ENCODE measurements around the gene OPTC.
A peak's percentile ranks its signal among the peaks of the same experiment; 100 is the strongest.
"Not testable (repeated sequence)": the region's sequence is repeated elsewhere in the genome, so short reads cannot be mapped to it uniquely, and the experiment has no call there.

OPTC gene

GRCh38 chr1:203466906-203467549 lies 26.9 kb upstream of the OPTC start:
- DNase-seq = not testable (repeated sequence)

- DNase-seq = no peak
These were observed 26.4 kb upstream of the OPTC start for GRCh38 chr1:203467550-203467921.

DNA sequence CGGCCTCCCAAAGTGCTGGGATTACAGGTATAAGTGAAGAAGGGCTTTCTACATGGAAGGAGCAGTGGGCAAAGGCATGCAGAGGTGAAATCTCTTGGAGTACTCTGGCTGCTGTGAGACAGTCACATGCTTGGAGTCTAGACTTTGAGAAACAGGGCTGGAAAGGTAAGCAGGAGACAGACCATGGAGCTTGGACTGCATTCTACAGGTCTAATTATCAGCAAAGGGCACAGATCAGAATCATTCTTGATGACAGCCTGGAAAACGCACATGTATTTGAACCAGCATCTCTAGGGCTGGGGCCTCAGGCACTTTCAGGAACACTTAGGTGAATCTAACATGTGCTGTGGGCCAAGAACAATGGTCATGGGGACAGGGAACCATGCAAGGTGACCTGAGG lies 25.6 kb upstream of the OPTC start:
- DNase-seq = no peak

- DNase-seq = no peak
These were observed 23.7 kb upstream of the OPTC start for GRCh38 chr1:203470240-203470639.

- no peak for DNase-seq
These were observed 22.1 kb upstream of the OPTC start for GRCh38 chr1:203471841-203472240.

GRCh38 chr1:203473281-203473680 lies 20.7 kb upstream of the OPTC start:
- DNase-seq = no peak

DNA sequence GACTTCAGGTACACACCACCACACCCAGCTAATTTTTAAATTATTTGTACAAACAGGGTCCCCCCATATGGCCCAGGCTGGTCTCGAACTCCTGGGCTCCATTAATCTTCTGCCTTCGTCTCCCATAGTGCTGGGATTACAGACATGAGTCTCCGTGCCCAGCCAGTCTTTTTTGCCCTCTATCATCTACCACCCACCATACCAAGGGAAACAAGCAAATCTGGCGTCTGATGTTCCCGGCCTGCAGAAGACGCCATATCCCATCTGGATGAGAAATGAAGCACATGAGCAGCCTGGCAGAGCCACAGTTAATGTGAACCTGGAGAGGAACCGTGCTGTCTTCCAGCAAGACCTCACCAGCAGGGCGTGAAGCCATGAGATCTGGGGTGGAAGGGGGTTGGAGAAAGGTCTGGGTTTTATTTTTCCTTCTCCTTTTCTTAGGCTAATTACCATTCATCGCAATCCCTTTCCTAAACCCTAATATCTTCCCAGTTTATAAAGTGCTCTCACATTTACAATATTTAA lies 20.1 kb upstream of the OPTC start:
- no peak for DNase-seq

DNA sequence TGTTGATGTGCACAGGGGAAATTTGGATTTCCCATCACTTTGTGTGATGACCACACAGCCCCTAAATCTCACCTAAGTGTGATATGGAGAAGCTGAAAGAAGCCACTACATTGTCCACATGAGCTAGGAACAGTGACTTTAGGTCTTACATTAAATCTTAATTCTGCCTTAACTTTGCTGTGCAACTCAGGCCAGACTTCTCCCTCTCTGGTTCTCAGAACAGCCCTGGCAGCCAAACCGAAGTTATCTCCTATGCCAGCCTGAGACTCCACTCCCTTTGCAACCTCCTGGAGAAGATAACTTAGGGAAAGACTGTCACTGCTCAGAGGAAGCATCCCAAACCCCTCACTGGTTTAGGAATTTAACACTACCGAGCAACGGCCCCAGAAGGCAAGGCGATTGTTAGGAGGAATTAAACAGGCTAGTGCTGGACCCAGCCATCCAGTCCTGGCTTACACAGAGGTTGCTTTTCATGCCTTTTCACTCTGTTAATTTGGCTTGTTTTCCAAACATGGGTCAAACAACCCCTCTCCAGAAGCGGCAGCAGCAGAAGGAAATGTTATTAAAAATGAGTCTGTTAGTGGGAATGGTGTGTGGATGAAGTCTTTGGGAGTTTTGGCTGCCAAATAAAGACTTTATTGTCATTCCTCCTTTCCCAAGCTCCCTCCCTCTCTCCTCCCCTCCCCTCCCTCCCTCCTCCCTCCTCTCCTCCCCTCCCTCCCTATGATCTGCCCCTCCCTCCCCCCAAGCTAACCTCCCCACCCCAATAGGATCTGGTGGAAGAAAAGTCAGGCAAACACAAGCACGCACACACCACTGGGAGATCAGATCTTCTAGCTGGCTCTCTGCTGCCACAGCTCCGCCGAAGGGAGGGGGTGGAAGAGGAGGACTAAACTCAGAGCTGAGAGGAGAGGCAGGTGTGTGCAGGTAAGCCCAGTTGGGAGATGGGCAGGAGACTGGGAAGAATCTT lies 18.7 kb upstream of the OPTC start, which contains the start of gene PRELP:
PRELP (plus strand) TSS at position 795 of the 970 bp plus-strand sequence. CDS start 7,379 bp downstream, outside the sequence.
- DNase-seq = no peak

- DNase-seq = no peak
These were observed 17.6 kb upstream of the OPTC start for GRCh38 chr1:203476216-203476814.

- DNase-seq = no peak
These were observed 16.2 kb upstream of the OPTC start for GRCh38 chr1:203477748-203478147.

DNA sequence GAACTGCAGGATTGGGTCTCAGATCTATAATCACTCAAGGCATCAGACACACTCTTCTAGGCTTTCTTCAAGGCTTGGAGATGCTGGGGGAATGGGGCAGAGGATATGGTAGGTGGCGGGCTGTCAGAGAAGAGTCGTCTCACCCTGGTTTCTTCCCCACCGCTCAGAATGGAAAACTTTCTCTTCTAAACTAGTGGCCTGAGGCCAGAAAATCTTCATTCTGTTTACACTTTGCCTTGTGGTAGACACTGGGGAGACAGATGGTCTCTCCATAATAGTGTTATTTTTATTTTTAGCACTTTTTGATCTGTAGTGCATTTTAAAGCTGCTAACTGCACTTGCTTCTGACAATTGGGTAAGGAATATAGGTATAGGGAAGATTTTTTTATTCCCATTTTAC lies 15.7 kb upstream of the OPTC start:
- no peak for DNase-seq

- no peak for DNase-seq
These were observed 15.0 kb upstream of the OPTC start for GRCh38 chr1:203478986-203479385.

- DNase-seq = no peak
These were observed 14.3 kb upstream of the OPTC start for GRCh38 chr1:203479646-203480045.

GRCh38 chr1:203480084-203480483 lies 13.9 kb upstream of the OPTC start:
- DNase-seq = no peak

DNA sequence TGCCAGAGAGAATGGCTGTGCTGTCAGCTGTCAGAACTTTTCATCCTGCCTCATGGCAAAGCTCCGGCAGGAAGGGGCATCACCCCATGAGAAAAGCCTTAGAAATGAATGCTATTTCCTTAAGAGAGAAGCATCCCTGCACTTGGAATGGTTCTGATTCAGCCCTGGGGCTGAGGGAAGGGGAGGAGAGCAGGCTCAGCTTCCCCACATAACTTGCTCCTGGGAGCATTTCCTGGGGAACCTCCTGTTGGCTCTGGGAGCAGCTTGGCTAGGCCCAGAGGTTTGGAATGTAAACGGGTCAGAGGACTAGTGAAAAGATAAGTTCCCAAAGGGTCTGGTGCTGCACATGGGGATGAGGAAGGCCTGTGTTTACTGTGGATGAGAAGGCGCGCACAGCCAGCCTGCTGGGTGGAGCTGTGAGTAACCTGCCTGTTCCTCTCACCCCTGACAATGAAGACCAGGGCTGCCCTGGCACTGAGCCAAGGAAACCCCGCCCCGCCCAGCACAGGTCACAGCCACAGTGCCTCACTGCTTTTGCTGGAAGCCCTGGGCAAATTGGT lies 13.3 kb upstream of the OPTC start:
- DNase-seq = peak; percentile 60

DNA sequence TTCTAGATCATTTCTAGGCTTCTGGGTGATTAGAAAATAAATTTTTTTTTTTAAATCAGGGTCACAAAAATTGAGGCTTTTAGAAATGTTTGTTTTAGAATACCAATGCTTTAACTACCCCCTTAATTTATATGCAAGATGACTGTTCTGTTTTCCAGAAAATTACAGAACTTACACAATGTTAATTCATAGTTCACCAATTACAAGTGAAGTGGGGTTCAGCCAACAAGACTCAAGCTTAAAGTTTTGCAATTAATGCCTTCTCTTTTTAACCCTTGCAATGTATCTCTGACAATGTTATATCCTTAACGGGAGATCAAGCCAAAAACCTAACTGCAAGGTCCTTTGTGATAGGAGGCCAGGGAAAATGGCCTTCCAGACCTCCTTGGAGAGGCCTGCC lies 12.8 kb upstream of the OPTC start:
- no peak for DNase-seq

- no peak for DNase-seq
These were observed 7.2 kb upstream of the OPTC start for GRCh38 chr1:203486618-203487370.

GRCh38 chr1:203488539-203488938 lies 5.4 kb upstream of the OPTC start:
- DNase-seq = no peak

- DNase-seq = no peak
These were observed 3.3 kb upstream of the OPTC start for GRCh38 chr1:203490607-203491006.

GRCh38 chr1:203491664-203492063 lies 2.3 kb upstream of the OPTC start:
- DNase-seq = no peak

- DNase-seq = peak; percentile 17
These were observed 1.7 kb upstream of the OPTC start for GRCh38 chr1:203492082-203492747.

GRCh38 chr1:203492748-203493130 lies 1.2 kb upstream of the OPTC start:
- DNase-seq = no peak
